Liver (tissue), 9 donors: ENCODE data around the gene VPS13C. TPM values are rescaled to one million over a fixed set of nuclear protein-coding genes. Genes with fewer than 3 reads are reported as not detected.

Experiments
- DNase-seq: peaks from one replicate; pipeline ENCODE4 v3.0.0-alpha.2; 2017; ENCODE audit warnings: low spot score
- H3K27ac ChIP-seq, 2 donors: one replicate each; pipeline ENCODE4 v1.7.0; 2013; ENCODE audit warnings: inconsistent platforms in 2 of 2, low read length in 2 of 2, control low read depth in 1 of 2, low read depth in 1 of 2, mild to moderate bottlenecking in 1 of 2
- H3K27me3 ChIP-seq, 4 donors: one replicate each; pipeline versions ENCODE4 v1.6.1 to v1.7.0; 2013; ENCODE audit warnings: low read length in 3 of 4, inconsistent platforms in 1 of 4, mild to moderate bottlenecking in 1 of 4, moderate library complexity in 1 of 4; ENCODE audit not compliant: control insufficient read depth in 4 of 4, insufficient read depth in 4 of 4
- H3K36me3 ChIP-seq, 4 donors: one replicate each; pipeline versions ENCODE4 v1.6.1 to v1.7.0; 2013; ENCODE audit warnings: low read length in 3 of 4, mild to moderate bottlenecking in 3 of 4, low read depth in 1 of 4, moderate library complexity in 1 of 4; ENCODE audit not compliant: control insufficient read depth in 4 of 4, insufficient read depth in 3 of 4
- H3K4me1 ChIP-seq, 4 donors: one replicate each; pipeline versions ENCODE4 v1.6.1 to v1.7.0; 2013; ENCODE audit warnings: low read length in 3 of 4, mild to moderate bottlenecking in 3 of 4, moderate library complexity in 1 of 4; ENCODE audit not compliant: control insufficient read depth in 4 of 4, insufficient read depth in 4 of 4
- H3K4me3 ChIP-seq, 3 donors: one replicate each; pipeline versions ENCODE4 v1.6.1 to v1.7.0; 2013; ENCODE audit warnings: low read length in 3 of 3, control low read depth in 1 of 3, low read depth in 1 of 3, mild to moderate bottlenecking in 1 of 3
- H3K9ac ChIP-seq, 2 donors: one replicate each; pipeline ENCODE4 v1.7.0; 2013; ENCODE audit warnings: low read length in 2 of 2, mild to moderate bottlenecking in 2 of 2, moderate library complexity in 2 of 2, control low read depth in 1 of 2, low read depth in 1 of 2
- H3K9me3 ChIP-seq, 4 donors: one replicate each; pipeline versions ENCODE4 v1.6.1 to v1.7.0; 2013; ENCODE audit warnings: low read length in 3 of 4; ENCODE audit not compliant: control insufficient read depth in 4 of 4
- ATF3 ChIP-seq: IDR thresholded peaks from 2 replicates; pipeline ENCODE4 v1.6.1; 2016; ENCODE audit warnings: antibody characterized with exemption
- CTCF ChIP-seq: fragments of 150-350 bp; IDR thresholded peaks from 2 replicates; pipeline ENCODE4 v1.5.1; 2017; ENCODE audit warnings: improper control_type of control experiment, low read depth, low read length; ENCODE audit not compliant: missing input control
- EGR1 ChIP-seq, 2 donors: IDR thresholded peaks; 2 replicates each; pipeline ENCODE4 v1.6.1; 2016 to 2018; ENCODE audit warnings: antibody characterized with exemption in 2 of 2, low read depth in 2 of 2
- FOXA1 ChIP-seq: IDR thresholded peaks from 2 replicates; pipeline ENCODE4 v1.6.1; 2016; ENCODE audit warnings: antibody characterized with exemption
- FOXA2 ChIP-seq: IDR thresholded peaks from 2 replicates; pipeline ENCODE4 v1.6.1; 2016; ENCODE audit warnings: antibody characterized with exemption
- GABPA ChIP-seq, 2 donors: IDR thresholded peaks in 1 of 2; conservative IDR thresholded peaks in 1 of 2; 2 replicates each; pipeline ENCODE4 v1.6.1; 2016; ENCODE audit warnings: antibody characterized with exemption in 2 of 2, mild to moderate bottlenecking in 1 of 2, moderate library complexity in 1 of 2
- HNF4A ChIP-seq, 2 donors: conservative IDR thresholded peaks; 2 replicates each; pipeline ENCODE4 v1.6.1; 2016; ENCODE audit warnings: antibody characterized with exemption in 2 of 2, mild to moderate bottlenecking in 2 of 2
- HNF4G ChIP-seq: IDR thresholded peaks from 2 replicates; pipeline ENCODE4 v1.6.1; 2016; ENCODE audit warnings: antibody characterized with exemption
- JUND ChIP-seq, 2 donors: IDR thresholded peaks; 2 replicates each; pipeline ENCODE4 v1.6.1; 2016; ENCODE audit warnings: antibody characterized with exemption in 2 of 2
- MAX ChIP-seq: IDR thresholded peaks from 2 replicates; pipeline ENCODE4 v1.6.1; 2016; ENCODE audit warnings: antibody characterized with exemption
- NR2F2 ChIP-seq: IDR thresholded peaks from 2 replicates; pipeline ENCODE4 v1.6.1; 2016; ENCODE audit warnings: antibody characterized with exemption
- RAD21 ChIP-seq, 2 donors: IDR thresholded peaks; 2 replicates each; pipeline ENCODE4 v1.6.1; 2016; ENCODE audit warnings: antibody characterized with exemption in 2 of 2, mild to moderate bottlenecking in 2 of 2
- RXRA ChIP-seq, 2 donors: IDR thresholded peaks; 2 replicates each; pipeline ENCODE4 v1.6.1; 2017 to 2018; ENCODE audit warnings: antibody characterized with exemption in 2 of 2, mild to moderate bottlenecking in 1 of 2
- SP1 ChIP-seq: IDR thresholded peaks from 2 replicates; pipeline ENCODE4 v1.6.1; 2018; ENCODE audit warnings: antibody characterized with exemption, mild to moderate bottlenecking
- TAF1 ChIP-seq: conservative IDR thresholded peaks from 2 replicates; pipeline ENCODE4 v1.6.1; 2016; ENCODE audit warnings: antibody characterized with exemption, mild to moderate bottlenecking
- YY1 ChIP-seq: IDR thresholded peaks from 2 replicates; pipeline ENCODE4 v1.6.1; 2016; ENCODE audit warnings: antibody characterized with exemption, mild to moderate bottlenecking
- ZBTB33 ChIP-seq: IDR thresholded peaks from 2 replicates; pipeline ENCODE4 v1.6.1; 2016; ENCODE audit warnings: antibody characterized with exemption
- WGBS: extraction: QIAGEN DNeasy Blood & Tissue Kit; methylation state at CpG from one replicate; pipeline ENCODE4 v1.1.7; 2013; 5-methylcytosine and 5-hydroxymethylcytosine counted together
- polyA plus RNA-seq, 2 donors: library from polyadenylated mRNA; stranded (reverse) in 1 of 2; unstranded in 1 of 2; fragments of 200-250 nt in 1 of 2; fragments of >200 nt in 1 of 2; fragmentation: Nextera tagmentation in 1 of 2; extraction: Ambion mirVana in 1 of 2; gene quantifications; one replicate each; pipeline versions ENCODE4 v1.2.1 to v1.2.3, GENCODE V29; 2013 to 2015
- total RNA-seq, 2 donors: library from RNA; depleted of rRNA; stranded (reverse); fragments of >200 nt; gene quantifications; one replicate each; pipeline ENCODE4 v1.2.3, GENCODE V29; 2014
- TF ChIP-seq, protein P1 (sequence below): IDR thresholded peaks from 2 replicates; pipeline ENCODE4 v1.6.1; 2016; ENCODE audit warnings: antibody characterized with exemption, mild to moderate bottlenecking
- donor health status: healthy.
- donor health status: healthy.
- donor health status: healthy.
- donor health status: healthy.
- donor health status: healthy.

The VPS13C gene
- total and polyA plus RNA-seq, 4 donors, result 5.4 to 42.0 (median 17.4) TPM

DNA sequence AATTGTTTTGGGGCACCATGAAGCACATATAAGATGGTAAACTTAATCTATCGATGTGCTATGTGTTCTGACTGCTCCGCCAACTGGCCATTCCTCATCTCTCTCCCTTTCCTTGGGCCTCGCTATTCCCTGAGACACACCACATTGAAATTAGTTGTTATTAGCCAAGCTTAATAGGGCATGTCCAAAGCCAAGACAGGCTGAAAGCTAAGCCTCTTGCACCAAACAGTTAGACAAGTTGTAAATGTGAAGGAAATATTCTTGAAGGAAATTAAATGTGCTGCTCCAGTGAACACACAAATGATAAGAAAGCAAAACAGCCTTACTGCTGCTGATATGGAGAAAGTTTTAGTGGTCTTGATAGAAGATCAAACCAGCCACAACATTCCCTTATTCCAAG, 45.8 kb upstream of the VPS13C start:
- WGBS, result 99% methylated on average over 3 of the region's 3 CpGs
- TF ChIP-seq, protein P1, sequence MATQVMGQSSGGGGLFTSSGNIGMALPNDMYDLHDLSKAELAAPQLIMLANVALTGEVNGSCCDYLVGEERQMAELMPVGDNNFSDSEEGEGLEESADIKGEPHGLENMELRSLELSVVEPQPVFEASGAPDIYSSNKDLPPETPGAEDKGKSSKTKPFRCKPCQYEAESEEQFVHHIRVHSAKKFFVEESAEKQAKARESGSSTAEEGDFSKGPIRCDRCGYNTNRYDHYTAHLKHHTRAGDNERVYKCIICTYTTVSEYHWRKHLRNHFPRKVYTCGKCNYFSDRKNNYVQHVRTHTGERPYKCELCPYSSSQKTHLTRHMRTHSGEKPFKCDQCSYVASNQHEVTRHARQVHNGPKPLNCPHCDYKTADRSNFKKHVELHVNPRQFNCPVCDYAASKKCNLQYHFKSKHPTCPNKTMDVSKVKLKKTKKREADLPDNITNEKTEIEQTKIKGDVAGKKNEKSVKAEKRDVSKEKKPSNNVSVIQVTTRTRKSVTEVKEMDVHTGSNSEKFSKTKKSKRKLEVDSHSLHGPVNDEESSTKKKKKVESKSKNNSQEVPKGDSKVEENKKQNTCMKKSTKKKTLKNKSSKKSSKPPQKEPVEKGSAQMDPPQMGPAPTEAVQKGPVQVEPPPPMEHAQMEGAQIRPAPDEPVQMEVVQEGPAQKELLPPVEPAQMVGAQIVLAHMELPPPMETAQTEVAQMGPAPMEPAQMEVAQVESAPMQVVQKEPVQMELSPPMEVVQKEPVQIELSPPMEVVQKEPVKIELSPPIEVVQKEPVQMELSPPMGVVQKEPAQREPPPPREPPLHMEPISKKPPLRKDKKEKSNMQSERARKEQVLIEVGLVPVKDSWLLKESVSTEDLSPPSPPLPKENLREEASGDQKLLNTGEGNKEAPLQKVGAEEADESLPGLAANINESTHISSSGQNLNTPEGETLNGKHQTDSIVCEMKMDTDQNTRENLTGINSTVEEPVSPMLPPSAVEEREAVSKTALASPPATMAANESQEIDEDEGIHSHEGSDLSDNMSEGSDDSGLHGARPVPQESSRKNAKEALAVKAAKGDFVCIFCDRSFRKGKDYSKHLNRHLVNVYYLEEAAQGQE, result no peak
- TF ChIP-seq TAF1, result no peak
- no peak for TF ChIP-seq YY1
- no peak for TF ChIP-seq ATF3
- TF ChIP-seq SP1, result no peak
- TF ChIP-seq NR2F2, result no peak
- no peak for TF ChIP-seq RAD21 (IDR thresholded peaks at IDR 0.05)
- TF ChIP-seq CTCF, result no peak
- no peak for TF ChIP-seq EGR1 (IDR thresholded peaks at IDR 0.05; ENCODE audit: low read depth in 2 of 2)
- TF ChIP-seq JUND (IDR thresholded peaks at IDR 0.05), result no peak
- no peak for TF ChIP-seq GABPA (IDR thresholded peaks at IDR 0.05 in 1 of 2, conservative IDR thresholded peaks at IDR 0.05 in 1 of 2)
- no peak for TF ChIP-seq HNF4G
- no peak for TF ChIP-seq ZBTB33
- no peak for TF ChIP-seq RXRA (IDR thresholded peaks at IDR 0.05)
- TF ChIP-seq HNF4A (conservative IDR thresholded peaks at IDR 0.05), result no peak
- no peak for TF ChIP-seq MAX
- TF ChIP-seq FOXA2, result no peak
- no peak for TF ChIP-seq FOXA1
- no peak for DNase-seq
- H3K36me3 ChIP-seq, result no peaks in the 10 kb centered on the region
- peaks cover 0 to 7% (median 4%) of the 10 kb centered on the region in 4 donors for H3K4me1 ChIP-seq
- H3K4me3 ChIP-seq, result no peak overlapping the region
- no peak overlapping the region for H3K9ac ChIP-seq
- H3K27ac ChIP-seq, result no peak overlapping the region
- no peaks in the 10 kb centered on the region for H3K9me3 ChIP-seq
- H3K27me3 ChIP-seq, result no peaks in the 10 kb centered on the region
